Measurements from ENCODE around the gene SDC4.
A peak's percentile ranks its signal among the peaks of the same experiment; 100 is the strongest.

SDC4 gene

GRCh38 chr20:45343532-45344167 is 4.6 kb downstream of the SDC4 start:
- DNase-seq (ENCODE audit: low spot score) = no peak

GRCh38 chr20:45342855-45343531 is 5.2 kb downstream of the SDC4 start:
- no peak for DNase-seq (ENCODE audit: low spot score)

- DNase-seq (ENCODE audit: low spot score) = peak; percentile 64
Measured at GRCh38 chr20:45341939-45342854, 6.0 kb downstream of the SDC4 start.

- no peak for DNase-seq (ENCODE audit: low spot score)
Measured at GRCh38 chr20:45341579-45341938, 6.7 kb downstream of the SDC4 start.

- DNase-seq (ENCODE audit: low spot score) = no peak
Measured at GRCh38 chr20:45340951-45341350, 7.3 kb downstream of the SDC4 start.

- DNase-seq (ENCODE audit: low spot score) = no peak
Measured at GRCh38 chr20:45340236-45340847, 7.9 kb downstream of the SDC4 start.

GRCh38 chr20:45339799-45340198 is 8.4 kb downstream of the SDC4 start:
- DNase-seq (ENCODE audit: low spot score) = no peak

GRCh38 chr20:45339084-45339483 is 9.1 kb downstream of the SDC4 start:
- no peak for DNase-seq (ENCODE audit: low spot score)

- DNase-seq (ENCODE audit: low spot score) = no peak
Measured at GRCh38 chr20:45338121-45339030, 9.8 kb downstream of the SDC4 start.

- peak; percentile 86 for DNase-seq (ENCODE audit: low spot score)
Measured at GRCh38 chr20:45337367-45338120, 10.7 kb downstream of the SDC4 start.

GRCh38 chr20:45336530-45337366 is 11.5 kb downstream of the SDC4 start:
- peak; percentile 41 for DNase-seq (ENCODE audit: low spot score)

GRCh38 chr20:45330476-45330875 is 17.7 kb downstream of the SDC4 start:
- no peak for DNase-seq (ENCODE audit: low spot score)

- DNase-seq (ENCODE audit: low spot score) = no peak
Measured at GRCh38 chr20:45329497-45330319, 18.5 kb downstream of the SDC4 start.

GRCh38 chr20:45328451-45328850 is 19.8 kb downstream of the SDC4 start:
- no peak for DNase-seq (ENCODE audit: low spot score)

- no peak for DNase-seq (ENCODE audit: low spot score)
Measured at GRCh38 chr20:45325371-45325770, 22.9 kb downstream of the SDC4 start.

- DNase-seq (ENCODE audit: low spot score) = no peak
Measured at GRCh38 chr20:45323731-45324130, 24.5 kb downstream of the SDC4 start.

GRCh38 chr20:45322952-45323383 is 25.3 kb downstream of the SDC4 start:
- DNase-seq (ENCODE audit: low spot score) = peak; percentile 86

GRCh38 chr20:45320948-45321595 is 27.2 kb downstream of the SDC4 start:
- DNase-seq (ENCODE audit: low spot score) = no peak

All from SW480 (cell line).